Stimulated activated CD4-positive, alpha-beta T cell treated with anti-CD3 and anti-CD28 coated beads, Interleukin-4, amount 100 ng/mL, for 48 hours (primary cell): Measurements from ENCODE around the gene ARFGAP1.
A peak's percentile ranks its signal among the peaks of the same experiment; 100 is the strongest.

Experiments used
- DNase-seq, 2 donors: peaks; one replicate each; pipeline ENCODE4 v3.0.0-alpha.2; 2020; ENCODE audit warnings: low read depth in 2 of 2

The ARFGAP1 gene

DNA sequence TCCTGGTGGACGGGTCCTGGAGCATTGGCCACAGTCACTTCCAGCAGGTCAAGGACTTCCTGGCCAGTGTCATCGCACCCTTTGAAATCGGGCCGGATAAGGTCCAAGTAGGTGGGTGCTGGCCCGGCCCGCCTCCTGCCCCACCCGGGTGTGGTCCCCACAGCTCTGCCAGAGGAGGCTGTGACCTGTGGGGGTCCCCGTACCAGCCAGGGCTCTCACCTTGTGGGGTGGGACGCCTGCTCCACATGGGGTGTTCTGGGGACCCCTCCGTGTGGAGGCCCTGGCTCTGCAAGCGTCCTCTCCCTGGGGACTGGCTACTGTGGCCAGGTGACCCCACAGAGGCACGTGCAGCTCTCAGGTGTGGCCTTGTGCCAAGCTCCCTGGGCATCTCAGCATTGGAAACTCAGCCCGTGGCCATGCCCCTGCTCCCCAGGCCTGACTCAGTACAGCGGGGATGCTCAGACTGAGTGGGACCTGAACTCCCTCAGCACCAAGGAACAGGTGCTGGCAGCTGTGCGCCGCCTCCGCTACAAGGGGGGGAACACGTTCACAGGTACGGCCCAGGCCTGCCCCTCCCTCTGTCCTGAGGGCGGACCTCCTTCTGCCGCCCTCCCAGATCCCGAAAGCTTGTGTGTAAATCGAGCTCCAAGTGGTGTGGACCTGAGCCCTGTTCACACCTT lies 35.1 kb downstream of the ARFGAP1 start:
- DNase-seq: no peak

DNA sequence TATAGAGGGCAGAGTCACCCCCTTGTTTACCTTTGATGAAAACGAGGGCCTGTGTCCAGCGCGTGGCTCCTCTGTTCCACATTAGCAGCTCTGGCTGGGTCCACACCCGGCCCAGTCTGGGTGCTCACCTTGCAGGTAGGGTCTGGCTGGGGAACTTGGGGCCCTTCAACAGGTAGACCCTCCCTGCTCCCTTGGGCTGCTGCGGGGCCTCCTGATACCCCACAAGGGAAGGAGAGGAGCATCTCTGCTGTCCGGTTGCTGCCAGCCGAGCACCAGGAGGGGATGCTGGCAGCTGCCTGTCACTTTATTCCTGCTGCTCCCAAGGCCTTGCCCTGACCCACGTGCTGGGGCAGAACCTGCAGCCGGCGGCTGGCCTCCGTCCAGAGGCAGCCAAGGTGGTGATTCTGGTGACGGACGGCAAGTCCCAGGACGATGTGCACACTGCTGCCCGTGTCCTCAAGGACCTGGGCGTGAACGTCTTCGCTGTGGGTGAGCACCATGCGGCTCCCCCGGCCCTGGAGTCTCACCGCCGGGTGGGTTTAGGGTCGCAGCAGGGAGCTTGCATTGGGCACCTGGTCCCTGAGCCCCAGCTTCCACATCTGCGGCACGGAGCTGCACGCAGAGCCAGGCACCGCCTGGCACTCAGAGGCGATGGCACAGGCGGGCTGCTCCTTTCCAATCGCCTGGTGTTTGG lies 35.8 kb downstream of the ARFGAP1 start:
- DNase-seq: no peak

DNA sequence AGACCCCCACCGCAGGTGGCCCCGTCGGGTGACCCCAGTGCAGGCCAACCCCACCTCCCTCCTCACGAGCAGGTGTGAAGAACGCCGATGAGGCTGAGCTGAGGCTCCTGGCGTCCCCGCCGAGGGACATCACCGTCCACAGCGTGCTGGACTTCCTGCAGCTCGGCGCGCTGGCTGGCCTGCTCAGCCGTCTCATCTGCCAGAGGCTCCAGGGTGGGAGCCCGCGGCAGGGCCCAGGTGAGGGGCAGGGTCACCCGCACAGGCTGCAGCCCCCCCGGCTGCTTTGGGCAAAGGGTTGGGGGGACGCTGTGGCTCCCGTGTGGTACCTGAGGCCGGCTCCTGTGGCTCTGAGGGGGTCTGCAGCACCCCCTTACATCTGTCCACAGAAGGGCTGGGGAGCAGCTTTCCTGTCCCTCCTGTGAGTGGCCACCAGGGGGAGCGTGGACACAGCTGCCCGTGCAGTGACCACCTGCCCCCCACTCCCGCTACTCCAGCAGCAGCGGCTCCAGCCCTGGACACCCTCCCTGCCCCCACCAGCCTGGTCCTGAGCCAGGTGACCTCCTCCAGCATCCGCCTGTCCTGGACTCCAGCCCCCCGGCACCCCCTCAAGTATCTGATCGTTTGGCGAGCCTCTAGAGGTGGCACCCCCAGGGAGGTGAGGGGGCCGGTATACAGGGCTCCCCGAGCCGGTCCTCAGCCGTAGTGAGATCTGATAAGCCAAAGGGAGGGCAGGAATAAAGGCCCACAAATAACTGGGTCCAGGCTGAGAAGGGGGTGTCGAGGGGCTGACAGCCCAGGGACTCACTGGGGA lies 36.9 kb downstream of the ARFGAP1 start:
- peak in 1 of 2 donors; percentile 27 for DNase-seq

GRCh38 chr20:63310265-63310991 lies 37.8 kb downstream of the ARFGAP1 start:
- DNase-seq: no peak

GRCh38 chr20:63311186-63311832 lies 38.7 kb downstream of the ARFGAP1 start:
- DNase-seq: no peak

DNA sequence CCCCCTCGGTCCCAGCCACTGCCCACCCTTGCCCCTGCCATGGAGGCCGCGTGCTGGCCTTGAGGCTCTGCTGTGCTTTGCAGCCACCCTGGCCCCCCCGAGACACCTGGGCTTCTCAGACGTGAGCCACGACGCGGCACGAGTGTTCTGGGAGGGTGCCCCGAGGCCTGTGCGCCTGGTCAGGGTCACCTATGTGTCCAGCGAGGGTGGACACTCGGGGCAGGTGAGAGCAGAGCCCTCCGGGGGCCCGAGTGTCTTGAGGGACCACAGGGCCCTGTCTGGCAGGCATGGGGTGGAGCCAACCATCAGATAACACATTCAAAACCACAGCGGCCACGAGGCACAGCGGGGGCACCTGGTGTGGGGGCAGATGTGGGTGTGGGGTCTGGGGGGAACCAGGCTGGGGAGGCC lies 39.2 kb downstream of the ARFGAP1 start:
- no peak for DNase-seq

GRCh38 chr20:63312273-63312672 lies 39.7 kb downstream of the ARFGAP1 start:
- DNase-seq: no peak

DNA sequence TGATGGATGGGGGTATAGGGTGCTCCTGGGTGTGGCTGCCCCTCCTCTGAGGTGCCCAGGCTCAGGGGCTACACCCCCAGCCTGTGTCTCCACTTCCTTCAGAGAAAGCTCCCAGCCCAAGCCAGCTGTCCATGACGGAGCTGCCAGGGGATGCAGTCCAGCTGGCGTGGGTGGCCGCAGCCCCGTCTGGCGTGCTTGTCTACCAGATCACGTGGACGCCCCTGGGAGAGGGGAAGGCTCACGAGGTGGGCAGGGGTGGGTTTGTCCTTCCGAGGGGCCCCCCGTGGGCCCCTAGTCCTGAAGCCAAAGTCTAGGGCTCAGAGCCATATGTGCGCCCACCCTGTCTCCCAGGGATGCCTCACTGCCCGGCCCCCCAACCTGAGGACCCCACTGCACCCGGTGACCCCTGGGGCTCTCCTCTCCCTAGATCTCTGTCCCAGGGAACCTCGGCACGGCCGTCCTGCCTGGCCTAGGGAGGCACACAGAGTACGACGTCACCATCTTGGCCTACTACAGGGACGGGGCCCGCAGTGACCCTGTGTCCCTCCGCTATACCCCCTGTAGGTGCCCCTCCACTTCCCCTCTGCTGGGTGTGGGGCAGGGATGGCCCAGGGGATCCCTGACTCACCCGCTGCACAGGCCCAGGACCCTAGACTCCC lies 40.2 kb downstream of the ARFGAP1 start:
- DNase-seq: no peak

- DNase-seq: no peak
These were observed 40.9 kb downstream of the ARFGAP1 start for GRCh38 chr20:63313349-63314014.

DNA sequence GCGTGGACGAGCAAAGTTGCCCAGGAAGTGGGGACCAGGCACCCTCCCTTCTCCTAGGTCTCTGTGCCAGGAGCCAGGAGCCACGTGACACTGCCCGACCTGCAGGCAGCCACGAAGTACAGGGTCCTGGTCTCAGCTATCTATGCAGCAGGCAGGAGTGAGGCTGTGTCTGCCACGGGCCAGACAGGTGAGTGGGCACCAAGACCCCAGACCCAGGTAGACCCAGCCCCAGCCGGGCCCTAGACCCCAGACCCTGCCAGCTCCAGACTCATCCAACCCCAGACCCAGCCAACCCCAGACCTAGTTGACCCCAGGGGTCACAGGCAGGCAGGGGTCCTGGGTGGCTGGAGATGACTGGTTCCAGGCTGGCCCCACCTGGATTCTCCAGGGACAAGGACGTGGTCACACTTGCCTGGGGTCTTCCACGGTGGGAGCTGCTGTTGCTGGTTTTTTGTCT lies 41.4 kb downstream of the ARFGAP1 start:
- no peak for DNase-seq

DNA sequence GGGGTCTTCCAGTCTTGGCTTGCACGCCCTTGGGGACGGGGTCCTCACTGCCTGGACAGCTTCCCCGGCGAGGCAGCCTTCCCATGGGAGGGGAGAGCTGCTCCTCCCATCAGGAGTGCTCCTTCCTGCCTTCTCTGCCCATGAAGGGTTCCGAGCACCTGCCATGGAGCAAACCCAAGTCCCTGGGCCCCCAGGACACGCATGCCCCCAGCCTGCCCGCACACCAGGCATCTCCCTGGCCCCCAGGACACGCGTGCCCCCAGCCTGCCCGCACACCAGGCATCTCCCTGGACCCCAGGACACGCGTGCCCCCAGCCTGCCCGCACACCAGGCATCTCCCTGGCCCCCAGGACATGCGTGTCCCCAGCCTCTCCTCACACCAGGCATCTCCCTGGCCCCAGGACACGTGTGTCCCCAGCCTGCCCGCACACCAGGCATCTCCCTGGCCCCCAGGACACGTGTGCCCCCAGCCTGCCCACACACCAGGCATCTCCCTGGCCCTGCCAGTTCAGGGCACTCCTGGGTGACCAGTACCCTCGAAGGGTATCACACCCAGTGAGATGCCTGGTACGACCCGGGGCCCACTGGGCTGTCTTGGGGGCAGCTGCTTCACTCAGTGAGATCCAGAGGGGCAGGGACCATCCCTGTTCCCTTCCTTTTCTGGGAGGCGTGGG lies 42.1 kb downstream of the ARFGAP1 start:
- no peak for DNase-seq

DNA sequence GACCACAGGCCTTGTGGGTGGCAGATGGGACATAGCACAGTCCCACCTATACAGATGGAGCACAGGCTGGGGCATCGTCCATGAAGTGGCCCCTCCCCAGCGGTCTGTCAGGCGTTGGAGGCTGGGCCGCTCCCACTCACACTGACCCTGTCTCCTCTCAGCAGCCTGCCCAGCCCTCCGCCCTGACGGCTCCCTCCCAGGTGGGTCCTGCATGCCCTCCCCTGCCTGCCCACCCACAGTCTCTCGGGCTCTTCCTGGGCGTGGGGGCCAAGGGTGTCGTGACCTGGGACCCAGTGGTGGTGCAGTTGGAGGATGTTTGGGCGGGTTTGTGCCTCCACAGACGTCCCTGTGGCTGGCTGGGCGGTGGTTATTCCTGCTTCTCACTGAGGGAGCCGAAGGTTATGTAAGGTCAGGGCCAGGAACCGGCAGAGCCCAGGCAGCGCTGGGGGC lies 42.7 kb downstream of the ARFGAP1 start:
- DNase-seq: no peak

DNA sequence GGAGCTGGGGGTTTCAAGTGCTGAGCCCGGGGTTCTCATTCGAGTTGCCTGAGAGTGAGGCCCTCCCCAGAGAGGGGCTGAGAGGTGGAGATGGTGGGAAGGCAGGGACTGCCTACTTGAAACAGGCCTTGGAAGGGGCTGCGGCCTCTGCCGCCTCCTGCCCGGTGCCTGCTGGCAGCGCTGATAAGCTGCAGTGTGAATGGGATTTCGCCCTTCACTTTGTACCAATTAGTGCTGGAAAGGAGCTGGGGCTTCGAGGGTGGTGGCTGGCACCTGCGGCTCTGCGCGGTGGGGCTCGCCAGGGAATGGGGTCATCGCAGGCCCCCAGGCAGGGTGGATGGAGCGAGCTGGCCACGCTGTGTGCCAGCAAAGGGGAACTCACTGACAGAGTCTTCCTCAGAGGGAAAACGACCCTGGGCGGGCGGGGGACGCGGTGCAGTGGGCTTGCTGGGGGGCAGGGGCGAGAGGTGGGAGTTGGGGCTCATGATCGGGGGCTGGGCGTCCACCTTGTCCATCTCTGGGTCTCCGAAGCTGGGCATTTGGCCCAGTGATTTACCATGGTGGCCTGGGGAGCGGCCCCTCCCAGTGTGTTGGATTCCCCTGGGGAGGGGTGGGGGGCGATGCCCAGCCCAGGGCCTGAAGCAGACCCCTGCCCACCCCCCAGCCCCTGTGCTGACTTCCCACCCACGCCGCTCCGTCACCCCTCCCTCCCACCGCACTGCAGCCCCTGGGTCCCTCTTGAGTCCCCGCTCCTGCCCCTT lies 43.3 kb downstream of the ARFGAP1 start:
- DNase-seq: no peak

DNA sequence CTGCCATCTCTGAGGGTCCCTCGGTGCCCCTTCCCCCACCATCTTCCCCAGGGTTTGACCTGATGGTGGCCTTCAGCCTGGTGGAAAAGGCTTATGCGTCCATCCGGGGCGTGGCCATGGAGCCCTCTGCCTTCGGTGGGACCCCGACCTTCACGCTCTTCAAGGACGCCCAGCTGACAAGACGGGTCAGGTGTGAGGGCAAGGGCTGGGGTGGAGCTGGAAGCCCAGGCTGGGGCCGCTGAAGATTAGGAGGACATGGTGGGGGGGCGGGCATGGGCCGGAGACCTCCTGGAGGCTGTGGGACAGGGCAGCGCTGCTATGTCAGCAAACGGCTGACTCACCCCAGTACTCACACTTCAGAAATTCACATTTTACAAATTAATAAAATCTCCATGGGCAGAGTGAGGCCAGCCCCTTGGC lies 43.9 kb downstream of the ARFGAP1 start:
- no peak for DNase-seq

- DNase-seq: no peak
These were observed 44.4 kb downstream of the ARFGAP1 start for GRCh38 chr20:63317061-63317460.

- DNase-seq: no peak
These were observed 45.1 kb downstream of the ARFGAP1 start for GRCh38 chr20:63317601-63318291.

DNA sequence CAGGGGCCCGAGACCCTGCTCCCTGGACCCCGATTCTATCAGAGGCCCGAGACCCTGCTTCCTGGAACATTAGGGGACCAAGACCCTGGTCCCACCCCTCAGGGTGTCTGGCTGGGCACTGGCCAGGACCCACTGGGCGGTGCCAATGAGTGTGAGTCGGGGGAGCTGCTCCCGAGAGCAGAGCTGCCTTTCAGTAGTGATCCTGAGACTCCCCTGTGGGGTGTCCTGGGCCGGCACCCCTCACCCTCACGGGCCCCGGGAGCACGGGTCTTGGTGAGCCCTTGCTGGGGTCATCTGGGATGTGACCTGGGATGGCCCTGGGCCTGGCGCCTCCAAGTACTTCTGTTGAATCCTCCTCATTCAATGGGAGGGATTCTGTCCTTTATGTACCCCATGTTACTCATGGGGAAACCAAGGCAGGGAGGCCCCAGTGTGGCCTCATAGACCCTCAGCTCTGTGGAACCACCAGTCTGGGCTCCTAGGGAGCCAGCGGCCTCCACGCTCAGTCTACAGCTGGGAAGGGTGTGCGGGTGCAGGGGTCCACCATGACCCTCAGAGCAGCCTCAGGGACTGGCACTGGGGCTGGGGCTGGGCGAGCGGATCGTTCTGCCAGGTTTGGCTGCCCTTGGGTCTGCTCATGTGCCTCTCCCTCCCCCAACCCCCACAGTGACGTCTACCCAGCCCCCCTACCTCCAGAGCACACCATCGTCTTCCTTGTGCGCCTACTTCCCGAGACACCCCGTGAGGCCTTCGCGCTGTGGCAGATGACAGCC lies 46.0 kb downstream of the ARFGAP1 start:
- DNase-seq: no peak
